ENCODE data around the gene AIPL1.

Gene AIPL1

GRCh38 chr17:6448473-6448872, 13.6 kb upstream of the AIPL1 start:
- no peak for DNase-seq

- no peak for DNase-seq
Measured at GRCh38 chr17:6446516-6447100, 11.7 kb upstream of the AIPL1 start.

GRCh38 chr17:6444571-6445335, 9.8 kb upstream of the AIPL1 start:
- DNase-seq = no peak

- DNase-seq = peak; percentile 90 to 96
Measured at GRCh38 chr17:6443692-6444570, 9.0 kb upstream of the AIPL1 start, which contains the start of gene PIMREG. PIMREG (plus strand) TSS chr17:6444455; CDS start chr17:6445111, 656 bp downstream.

- DNase-seq = no peak
Measured at GRCh38 chr17:6442775-6443174, 7.9 kb upstream of the AIPL1 start.

- DNase-seq = no peak
Measured at GRCh38 chr17:6439951-6440350, 5.0 kb upstream of the AIPL1 start.

- no peak for DNase-seq
Measured at GRCh38 chr17:6437956-6438355, 3.0 kb upstream of the AIPL1 start.

- DNase-seq = no peak
Measured at GRCh38 chr17:6437466-6437865, 2.5 kb upstream of the AIPL1 start.

GRCh38 chr17:6435968-6436367, 1.0 kb upstream of the AIPL1 start:
- DNase-seq = peak; percentile 3 to 77

GRCh38 chr17:6430769-6431168, 4.2 kb downstream of the AIPL1 start:
- DNase-seq = no peak

- DNase-seq = no peak
Measured at GRCh38 chr17:6429266-6429665, 5.7 kb downstream of the AIPL1 start.

GRCh38 chr17:6428207-6428965, 6.5 kb downstream of the AIPL1 start:
- DNase-seq = no peak

GRCh38 chr17:6427279-6427781, 7.6 kb downstream of the AIPL1 start:
- DNase-seq = no peak

GRCh38 chr17:6426356-6427101, 8.4 kb downstream of the AIPL1 start:
- DNase-seq = no peak

GRCh38 chr17:6425407-6425806, 9.5 kb downstream of the AIPL1 start:
- no peak for DNase-seq

GRCh38 chr17:6423931-6424330, 11.0 kb downstream of the AIPL1 start:
- DNase-seq = no peak

- no peak for DNase-seq
Measured at GRCh38 chr17:6422654-6423241, 12.2 kb downstream of the AIPL1 start.

GRCh38 chr17:6421700-6422604, 13.0 kb downstream of the AIPL1 start:
- peak; percentile 55 to 80 for DNase-seq

GRCh38 chr17:6420173-6420641, 14.7 kb downstream of the AIPL1 start:
- DNase-seq = peak in 1 of 2 experiments; percentile 8

- no peak for DNase-seq
Measured at GRCh38 chr17:6415616-6416015, 19.3 kb downstream of the AIPL1 start.
